Activated CD4-positive, alpha-beta memory T cell treated with anti-CD3 and anti-CD28 coated beads, Interleukin-2, amount 10 ng/mL, durations not matched to agents 7 days and 5 days (primary cell): ENCODE results near the gene SERINC1. TPM values are rescaled to one million over a fixed set of nuclear protein-coding genes. Genes with fewer than 3 reads are reported as not detected.

Experiments
- CTCF ChIA-PET: fragments of 350-600 bp; sonication (Branson Sonifier 250); formaldehyde crosslinking; loops from one replicate; lab custom pipeline; 2021; ENCODE audit warnings: antibody characterized with exemption, inconsistent platforms; lab: Charles Lee
- POLR2A ChIA-PET: fragments of 350-600 bp; sonication (Branson Sonifier 250); formaldehyde crosslinking; loops from one replicate; lab custom pipeline; 2021; ENCODE audit warnings: antibody characterized with exemption; lab: Charles Lee
- DNase-seq: peaks from one replicate; pipeline ENCODE4 v3.0.0-alpha.2; 2020
- H3K27ac Mint-ChIP-seq: one replicate; pipeline ENCODE4 v1.8.0; 2021; ENCODE audit warnings: mild to moderate bottlenecking, mixed read lengths
- H3K27me3 Mint-ChIP-seq: one replicate; pipeline ENCODE4 v1.8.0; 2021; ENCODE audit warnings: mixed read lengths
- H3K36me3 Mint-ChIP-seq: one replicate; pipeline ENCODE4 v1.8.0; 2021; ENCODE audit warnings: low read depth, mixed read lengths
- H3K4me1 Mint-ChIP-seq: one replicate; pipeline ENCODE4 v1.8.0; 2021; ENCODE audit warnings: mixed read lengths
- H3K4me3 Mint-ChIP-seq: one replicate; pipeline ENCODE4 v1.8.0; 2021; ENCODE audit warnings: mild to moderate bottlenecking, mixed read lengths
- H3K9me3 Mint-ChIP-seq: one replicate; pipeline ENCODE4 v1.8.0; 2021; ENCODE audit warnings: mixed read lengths
- total RNA-seq, 2 experiments: library from RNA; stranded (reverse); gene quantifications; one replicate each; pipeline ENCODE4 v1.2.3, GENCODE V29; 2021

SERINC1 gene
- total RNA-seq, 2 experiments from 2014 or later = 81.5 to 83.2 TPM

DNA sequence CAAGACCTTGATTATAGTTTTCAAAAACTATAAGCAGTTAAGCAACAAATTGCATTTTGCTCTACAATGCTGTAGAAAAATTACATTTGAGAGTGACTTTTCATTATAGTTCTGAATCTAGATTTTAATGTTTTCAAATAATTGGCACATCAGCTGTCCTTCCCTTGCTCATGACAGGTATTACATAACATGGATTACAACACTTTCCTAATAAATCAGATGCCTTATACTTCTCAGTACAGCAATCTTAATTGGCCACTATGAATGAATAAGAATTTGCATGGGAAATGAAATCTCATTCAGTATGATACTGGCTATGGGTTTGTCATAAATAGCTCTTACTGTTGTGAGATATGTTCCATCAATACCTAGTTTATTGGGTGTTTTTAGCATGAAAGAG is 42.3 kb downstream of the SERINC1 start:
- no peak for DNase-seq
- Mint-ChIP-seq H3K9me3 (no peaks in the 10 kb centered on the region), H3K4me1 (peaks cover 10% of the 10 kb centered on the region), H3K4me3 (no peak overlapping the region), H3K27me3 (no peaks in the 10 kb centered on the region), H3K27ac (no peak overlapping the region), H3K36me3 (peaks cover 68% of the 10 kb centered on the region)
- ChIA-PET POLR2A (no interaction called here), CTCF (no interaction called here)

DNA sequence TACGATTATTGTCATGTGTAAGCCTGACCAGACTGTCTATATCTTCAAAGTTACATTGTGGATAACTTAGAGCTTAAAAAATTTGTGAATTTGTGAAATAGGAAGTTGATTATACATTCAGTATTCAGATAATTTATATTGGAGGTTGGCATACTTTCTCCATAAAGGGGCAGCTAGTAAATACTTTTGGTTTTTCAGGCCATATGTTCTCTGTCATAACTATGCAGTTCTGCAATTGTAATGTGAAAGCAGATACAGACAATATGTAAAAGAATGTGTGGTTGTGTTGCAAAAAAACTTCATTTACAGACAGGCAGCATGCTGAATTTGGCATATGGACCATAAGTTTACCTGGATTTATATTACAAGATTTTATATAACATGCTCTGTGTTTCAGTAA is 42.8 kb downstream of the SERINC1 start:
- Mint-ChIP-seq H3K4me1 (peaks cover 13% of the 10 kb centered on the region), H3K27me3 (no peaks in the 10 kb centered on the region), H3K9me3 (no peaks in the 10 kb centered on the region), H3K4me3 (no peak overlapping the region), H3K27ac (no peak overlapping the region), H3K36me3 (peaks cover 71% of the 10 kb centered on the region)
- ChIA-PET CTCF (no interaction called here), POLR2A (no interaction called here)
- no peak for DNase-seq

DNA sequence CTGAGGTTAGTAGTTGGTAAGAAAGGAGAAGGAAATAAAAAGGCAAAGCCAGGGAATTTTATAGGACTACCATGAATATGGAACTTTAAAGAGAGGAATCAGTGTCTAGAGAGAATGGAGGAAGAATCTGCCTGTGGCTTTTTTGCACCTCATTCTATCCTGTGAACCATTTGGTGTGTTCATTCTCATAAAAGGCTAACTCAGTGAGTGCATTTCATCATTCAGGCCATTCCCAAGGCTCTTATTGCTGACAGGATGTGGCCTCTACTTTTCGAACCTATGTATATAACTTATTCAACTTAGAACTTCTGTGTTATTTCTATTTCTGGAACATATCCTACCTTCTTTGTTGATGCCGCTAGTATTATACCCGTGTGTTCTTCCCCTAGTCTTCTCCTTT is 45.0 kb downstream of the SERINC1 start:
- Mint-ChIP-seq H3K4me1 (peaks cover 13% of the 10 kb centered on the region), H3K4me3 (no peak overlapping the region), H3K36me3 (peaks cover 72% of the 10 kb centered on the region), H3K27ac (no peak overlapping the region), H3K27me3 (no peaks in the 10 kb centered on the region), H3K9me3 (no peaks in the 10 kb centered on the region)
- POLR2A ChIA-PET = no interaction called here
- DNase-seq = no peak
- CTCF ChIA-PET = no interaction called here

DNA sequence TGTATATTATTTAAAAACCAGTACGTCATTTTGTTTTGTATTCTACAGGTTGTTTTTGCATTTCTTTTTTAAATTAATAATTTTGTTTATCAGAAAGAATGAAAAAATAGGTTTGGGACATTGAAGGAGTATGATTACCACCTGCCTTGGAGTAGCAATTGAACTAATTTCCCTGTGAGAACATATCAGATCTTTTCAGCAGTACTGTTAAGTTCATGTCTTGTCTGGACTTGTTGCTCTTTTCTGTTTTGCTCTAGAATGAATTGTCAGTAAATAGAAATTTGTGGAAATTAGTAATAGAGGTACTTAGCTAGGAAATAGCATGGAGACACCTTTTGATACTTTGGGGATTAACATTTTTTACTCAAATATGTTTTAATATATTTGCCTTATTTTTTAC is 47.9 kb downstream of the SERINC1 start:
- Mint-ChIP-seq H3K27ac (no peak overlapping the region), H3K9me3 (no peaks in the 10 kb centered on the region), H3K36me3 (peaks cover 64% of the 10 kb centered on the region), H3K4me1 (peaks cover 13% of the 10 kb centered on the region), H3K4me3 (no peak overlapping the region), H3K27me3 (no peaks in the 10 kb centered on the region)
- ChIA-PET CTCF (no interaction called here), POLR2A (no interaction called here)
- no peak for DNase-seq

DNA sequence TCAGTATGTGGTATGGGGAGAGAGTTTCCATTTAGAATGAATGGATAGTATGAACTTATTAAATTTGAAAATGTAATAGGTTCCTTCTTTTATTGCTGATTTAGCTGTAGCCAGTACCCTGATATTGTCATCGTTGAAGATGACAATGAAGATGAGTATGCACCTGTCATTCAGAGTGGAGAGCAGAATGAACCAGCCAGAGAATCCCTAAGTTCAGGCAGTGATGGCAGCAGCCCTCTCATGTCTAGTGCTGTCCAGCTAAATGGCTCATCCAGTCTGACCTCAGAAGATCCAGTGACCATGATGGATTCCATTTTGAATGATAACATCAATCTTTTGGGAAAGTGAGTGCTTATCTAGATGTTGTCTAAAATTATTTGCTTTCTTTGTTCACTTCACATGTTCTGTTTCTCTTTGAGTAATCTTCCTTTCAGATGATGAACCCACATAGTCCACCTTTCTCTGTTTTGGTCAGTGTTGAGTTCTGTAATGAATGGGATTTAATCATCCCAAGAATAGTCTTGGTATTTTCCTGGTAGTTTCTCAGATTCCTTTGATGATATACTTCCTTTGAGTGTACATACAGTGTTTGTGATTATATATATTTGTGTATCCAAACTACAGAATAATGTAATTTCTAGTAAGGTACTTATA is 48.9 kb downstream of the SERINC1 start:
- CTCF ChIA-PET = interaction anchor here (1.3 kb wide), 1 partner anchor 9 kb away, joined by 3 read pairs; no protein-coding TSS in a partner anchor
- peaks cover 57% of the 10 kb centered on the region for H3K36me3 Mint-ChIP-seq
- H3K4me3 Mint-ChIP-seq = no peak overlapping the region
- no peak for DNase-seq
- peaks cover 13% of the 10 kb centered on the region for H3K4me1 Mint-ChIP-seq
- POLR2A ChIA-PET = no interaction called here
- no peaks in the 10 kb centered on the region for H3K9me3 Mint-ChIP-seq
- no peak overlapping the region for H3K27ac Mint-ChIP-seq
- no peaks in the 10 kb centered on the region for H3K27me3 Mint-ChIP-seq

DNA sequence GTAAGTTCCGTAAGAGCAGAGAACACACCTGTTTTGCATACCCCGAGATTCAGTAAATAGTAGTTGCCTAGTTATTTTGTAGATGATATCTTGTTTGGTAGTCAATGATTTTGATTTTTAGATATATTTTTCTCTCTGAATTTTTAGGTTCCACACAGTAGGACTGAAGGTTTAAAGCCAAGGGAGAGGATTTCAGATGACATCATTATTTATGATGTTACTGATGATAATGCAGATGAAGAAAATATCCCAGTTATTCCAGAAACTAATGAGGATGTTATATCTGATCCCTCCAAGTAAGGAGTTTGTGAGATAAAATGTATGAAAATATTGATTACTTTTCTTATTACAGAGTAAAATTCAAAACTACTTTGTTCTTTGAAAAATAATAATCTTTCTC is 49.6 kb downstream of the SERINC1 start:
- DNase-seq = no peak
- ChIA-PET CTCF (interaction anchor here (1.3 kb wide), 1 partner anchor 10 kb away, joined by 3 read pairs; no protein-coding TSS in a partner anchor), POLR2A (no interaction called here)
- Mint-ChIP-seq H3K36me3 (peaks cover 53% of the 10 kb centered on the region), H3K4me3 (no peak overlapping the region), H3K27me3 (no peaks in the 10 kb centered on the region), H3K27ac (no peak overlapping the region), H3K4me1 (peaks cover 13% of the 10 kb centered on the region), H3K9me3 (no peaks in the 10 kb centered on the region)

DNA sequence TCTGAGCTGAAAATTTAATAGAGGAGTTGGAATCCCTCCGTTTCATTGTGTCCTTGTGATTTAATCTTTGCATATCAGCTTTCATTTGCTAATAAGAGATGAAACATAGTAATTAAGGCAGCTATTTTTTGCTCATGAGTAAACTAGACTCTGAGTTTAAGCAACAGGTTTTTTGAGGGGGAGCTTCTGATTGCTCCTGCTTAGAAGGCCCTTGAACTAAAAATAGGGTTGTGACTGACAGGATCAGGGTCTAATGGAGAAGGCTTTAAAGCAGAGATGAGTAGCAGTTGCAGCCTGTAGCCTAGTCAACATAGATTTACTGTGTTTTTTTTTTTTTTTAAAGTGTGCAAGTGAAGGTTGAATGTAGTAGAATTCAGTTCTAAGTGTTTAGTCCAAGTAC is 54.8 kb downstream of the SERINC1 start:
- DNase-seq = no peak
- ChIA-PET POLR2A (no interaction called here), CTCF (interaction anchor here (0.8 kb wide), 1 partner anchor 61 kb away, joined by 3 read pairs; no protein-coding TSS in a partner anchor)
- Mint-ChIP-seq H3K4me3 (no peak overlapping the region), H3K9me3 (no peaks in the 10 kb centered on the region), H3K27me3 (no peaks in the 10 kb centered on the region), H3K36me3 (peaks cover 40% of the 10 kb centered on the region), H3K4me1 (no peaks in the 10 kb centered on the region), H3K27ac (no peak overlapping the region)

DNA sequence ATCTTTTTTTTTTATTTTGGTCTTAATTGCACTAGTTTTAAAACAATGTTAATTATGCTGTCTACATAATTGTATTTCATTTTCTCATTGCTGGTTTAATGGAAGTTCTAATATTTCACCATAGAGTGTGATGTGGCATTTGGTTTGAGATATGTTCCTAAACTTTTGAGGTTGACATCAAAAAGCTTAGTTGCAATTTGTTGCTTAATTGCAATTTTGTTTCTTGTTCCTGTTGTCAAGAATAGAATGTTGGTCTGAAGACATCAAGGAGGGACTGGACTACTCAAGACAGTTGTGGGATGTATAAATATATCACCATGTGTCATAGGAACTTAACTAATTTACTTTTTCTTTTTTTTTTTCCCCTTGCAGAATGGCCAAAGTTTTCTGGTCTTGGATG is 59.6 kb downstream of the SERINC1 start:
- H3K36me3 Mint-ChIP-seq = peaks cover 49% of the 10 kb centered on the region

DNA sequence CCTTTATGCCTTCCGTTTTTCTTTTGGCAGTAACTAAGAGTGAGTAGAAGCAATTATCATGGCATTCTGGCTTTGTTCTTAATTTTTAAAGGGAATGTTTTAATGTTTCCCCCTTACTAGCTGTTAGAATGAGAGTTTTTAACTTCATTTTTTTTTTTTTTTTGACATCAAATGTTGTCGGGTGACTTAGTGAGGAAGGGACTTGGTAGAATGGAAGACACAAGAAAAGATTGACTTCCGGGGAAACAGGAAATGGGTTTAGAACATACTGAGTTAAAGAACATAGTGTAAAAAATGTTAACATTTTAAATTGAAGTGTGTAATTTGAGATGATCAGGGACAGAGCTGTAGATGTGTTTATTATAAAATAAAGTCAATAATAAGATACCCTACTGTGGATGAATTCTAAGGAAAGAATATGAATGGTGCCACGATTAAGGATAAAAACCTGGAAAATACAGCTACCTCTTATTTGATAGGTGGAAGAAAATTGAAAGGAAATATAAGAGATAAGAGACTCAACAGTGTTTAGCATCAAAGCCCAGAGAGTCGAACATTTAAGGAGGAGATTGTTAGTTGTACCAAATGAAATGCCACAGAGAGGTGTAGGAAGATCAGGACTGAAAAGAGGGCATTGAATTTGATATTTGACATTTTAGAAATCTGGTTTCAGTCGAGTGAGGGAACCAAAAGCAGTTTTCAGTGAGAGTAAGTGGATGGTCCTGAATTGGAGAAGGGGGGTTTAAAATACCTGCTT is 62.7 kb downstream of the SERINC1 start:
- Mint-ChIP-seq H3K36me3 (peaks cover 48% of the 10 kb centered on the region), H3K27ac (peak overlapping the region; percentile 50), H3K27me3 (no peaks in the 10 kb centered on the region), H3K4me1 (peaks cover 19% of the 10 kb centered on the region), H3K9me3 (no peaks in the 10 kb centered on the region), H3K4me3 (peak overlapping the region; percentile 36)
- DNase-seq = no peak
- ChIA-PET CTCF (interaction anchor here (0.7 to 1.9 kb wide), 3 partner anchors 10 to 34 kb away, joined by 4 to 7 read pairs (median 5); partner anchors contain the start of gene HSF2), POLR2A (interaction anchor here (2.1 kb wide), 1 partner anchor 63 kb away, joined by 7 read pairs; the partner anchor contains the start of gene SERINC1)

More for the DNA sequence above, 59.6 kb downstream of the SERINC1 start:
- peaks cover 14% of the 10 kb centered on the region for H3K4me1 Mint-ChIP-seq
- no peak for DNase-seq
- no peak overlapping the region for H3K4me3 Mint-ChIP-seq
- ChIA-PET CTCF (no interaction called here), POLR2A (no interaction called here)
- H3K9me3 Mint-ChIP-seq = no peaks in the 10 kb centered on the region
- no peak overlapping the region for H3K27ac Mint-ChIP-seq
- H3K27me3 Mint-ChIP-seq = no peaks in the 10 kb centered on the region

DNA sequence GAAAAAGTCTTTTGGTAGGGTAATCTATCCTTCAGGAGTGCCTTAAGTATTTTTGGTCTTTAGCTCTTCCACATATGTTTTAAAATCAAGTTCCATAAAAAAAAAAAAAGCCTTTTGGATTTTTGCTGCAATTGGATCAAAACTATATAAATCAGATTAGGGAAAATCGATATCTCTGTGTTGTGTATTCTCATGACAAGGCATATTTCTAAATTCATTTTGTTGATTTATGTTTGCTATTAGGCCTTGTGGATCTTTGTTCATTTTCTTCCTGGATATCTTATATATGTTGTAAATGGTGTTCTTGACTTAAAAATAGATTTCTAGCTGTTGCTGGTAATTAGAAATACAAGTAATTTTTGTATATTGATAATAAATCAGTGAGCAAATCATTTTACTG is 63.4 kb downstream of the SERINC1 start:
- Mint-ChIP-seq H3K4me3 (no peak overlapping the region), H3K27me3 (no peaks in the 10 kb centered on the region), H3K36me3 (peaks cover 43% of the 10 kb centered on the region), H3K9me3 (no peaks in the 10 kb centered on the region), H3K27ac (no peak overlapping the region), H3K4me1 (peaks cover 20% of the 10 kb centered on the region)
- POLR2A ChIA-PET = interaction anchor here (1.1 kb wide), 1 partner anchor 63 kb away, joined by 4 read pairs; the partner anchor contains the start of gene SERINC1
- CTCF ChIA-PET = interaction anchor here (0.7 to 1.9 kb wide), 3 partner anchors 9 to 35 kb away, joined by 4 to 7 read pairs (median 5); partner anchors contain the start of gene HSF2
- no peak for DNase-seq

DNA sequence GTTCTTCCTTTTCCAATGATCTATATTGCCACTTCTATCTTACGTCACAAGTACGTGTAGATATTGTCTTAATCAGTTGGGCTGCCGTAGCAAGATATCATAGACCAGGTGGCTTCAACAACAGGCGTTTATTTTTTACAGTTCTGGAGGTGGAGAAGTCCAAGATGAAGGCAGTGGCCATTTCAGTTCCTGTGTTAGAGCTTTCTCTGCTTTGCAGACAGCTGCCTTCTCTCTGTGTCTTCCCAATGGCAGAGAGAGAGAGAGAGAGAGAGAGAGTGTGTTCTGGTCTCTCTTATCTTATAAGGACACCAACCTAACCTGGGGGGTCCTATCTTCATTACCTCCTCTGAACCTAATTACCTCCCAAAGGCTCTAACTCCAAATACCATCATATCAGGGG is 63.9 kb downstream of the SERINC1 start:
- Mint-ChIP-seq H3K4me1 (peaks cover 20% of the 10 kb centered on the region), H3K9me3 (no peaks in the 10 kb centered on the region), H3K4me3 (no peak overlapping the region), H3K27ac (no peak overlapping the region), H3K36me3 (peaks cover 42% of the 10 kb centered on the region), H3K27me3 (no peaks in the 10 kb centered on the region)
- DNase-seq = no peak
- ChIA-PET POLR2A (interaction anchor here (1.1 kb wide), 1 partner anchor 64 kb away, joined by 4 read pairs; the partner anchor contains the start of gene SERINC1), CTCF (interaction anchor here (1.9 kb wide), 1 partner anchor 9 kb away, joined by 7 read pairs; the partner anchor contains the start of gene HSF2)

DNA sequence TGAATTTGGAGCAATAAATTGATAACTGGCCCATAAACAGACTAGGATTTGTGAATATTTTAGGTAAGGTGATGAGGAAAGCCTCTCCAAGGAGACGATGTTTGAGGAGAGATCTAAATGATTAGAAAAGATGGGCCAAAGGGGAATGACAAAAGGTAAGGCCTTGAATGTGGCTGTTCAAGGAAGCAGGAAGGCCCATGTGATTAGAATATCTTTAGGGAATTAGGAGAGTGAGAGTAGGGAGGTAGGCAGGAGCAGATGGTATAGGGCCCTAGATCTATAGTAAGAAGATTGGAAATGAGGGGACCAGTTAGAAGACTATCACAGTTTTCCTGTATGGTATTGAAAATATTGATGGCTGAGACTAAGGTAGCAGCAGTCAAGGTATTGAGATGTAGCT is 65.4 kb downstream of the SERINC1 start:
- H3K4me1 Mint-ChIP-seq = peaks cover 33% of the 10 kb centered on the region
- H3K9me3 Mint-ChIP-seq = no peaks in the 10 kb centered on the region
- H3K27ac Mint-ChIP-seq = no peak overlapping the region
- ChIA-PET POLR2A (no interaction called here), CTCF (interaction anchor here (1.3 kb wide), 1 partner anchor 9 kb away, joined by 4 read pairs; no protein-coding TSS in a partner anchor)
- no peak overlapping the region for H3K4me3 Mint-ChIP-seq
- no peaks in the 10 kb centered on the region for H3K27me3 Mint-ChIP-seq
- DNase-seq = no peak
- peaks cover 32% of the 10 kb centered on the region for H3K36me3 Mint-ChIP-seq

DNA sequence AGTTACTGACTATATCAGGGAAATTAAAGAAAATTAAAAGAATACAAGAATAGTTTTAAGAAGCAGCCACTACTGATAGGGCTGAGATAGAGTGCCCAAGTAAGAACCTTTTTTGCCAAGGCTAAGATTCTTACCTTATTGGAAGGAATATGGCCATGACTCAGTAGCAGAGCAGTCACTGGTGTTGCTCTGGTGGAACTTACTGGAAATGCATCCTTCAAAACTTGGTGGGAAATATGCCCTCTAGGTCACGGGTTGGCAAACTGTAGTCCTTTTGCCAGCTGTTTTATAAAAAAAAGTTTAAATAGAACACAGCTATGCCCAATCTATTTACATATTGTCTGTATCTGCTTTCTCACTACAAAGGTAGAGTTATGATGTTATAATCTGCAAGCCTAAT is 66.2 kb downstream of the SERINC1 start:
- peaks cover 29% of the 10 kb centered on the region for H3K36me3 Mint-ChIP-seq
- H3K4me1 Mint-ChIP-seq = peaks cover 41% of the 10 kb centered on the region
- no peak for DNase-seq
- POLR2A ChIA-PET = no interaction called here
- H3K27me3 Mint-ChIP-seq = no peaks in the 10 kb centered on the region
- no peak overlapping the region for H3K27ac Mint-ChIP-seq
- CTCF ChIA-PET = no interaction called here
- H3K9me3 Mint-ChIP-seq = no peaks in the 10 kb centered on the region
- no peak overlapping the region for H3K4me3 Mint-ChIP-seq
